Activated CD8-positive, alpha-beta T cell treated with anti-CD3 and anti-CD28 coated beads for 36 hours (primary cell): Measurements from ENCODE around the gene RNASE1. TPM values are rescaled to one million over a fixed set of nuclear protein-coding genes. Genes with fewer than 3 reads are reported as not detected.

ENCODE experiments used
- ATAC-seq: fragments of 200-7000 bp; cut with Tn5 transposase; one replicate; pipeline ENCODE4 v1.10.0; 2021; ENCODE audit warnings: mild to moderate bottlenecking, moderate library complexity
- CTCF ChIA-PET: fragments of 350-600 bp; sonication (Branson Sonifier 250); formaldehyde crosslinking; loops from one replicate; lab custom pipeline; 2021; ENCODE audit warnings: antibody characterized with exemption; lab: Charles Lee
- POLR2A ChIA-PET: fragments of 350-600 bp; sonication (Branson Sonifier 250); formaldehyde crosslinking; loops from one replicate; lab custom pipeline; 2021; ENCODE audit warnings: antibody characterized with exemption; lab: Charles Lee
- DNase-seq: peaks from one replicate; pipeline ENCODE4 v3.0.0-alpha.2; 2020
- H3K27ac Mint-ChIP-seq: one replicate; pipeline ENCODE4 v1.8.0; 2021; ENCODE audit warnings: mild to moderate bottlenecking, mixed read lengths
- H3K27me3 Mint-ChIP-seq: one replicate; pipeline ENCODE4 v1.8.0; 2021; ENCODE audit warnings: mixed read lengths
- H3K36me3 Mint-ChIP-seq: one replicate; pipeline ENCODE4 v1.8.0; 2021; ENCODE audit warnings: low read depth, mixed read lengths
- H3K4me1 Mint-ChIP-seq: one replicate; pipeline ENCODE4 v1.8.0; 2021; ENCODE audit warnings: low read depth, mixed read lengths
- H3K4me3 Mint-ChIP-seq: one replicate; pipeline ENCODE4 v1.8.0; 2021; ENCODE audit warnings: mild to moderate bottlenecking, moderate library complexity, mixed read lengths
- H3K9me3 Mint-ChIP-seq: one replicate; pipeline ENCODE4 v1.8.0; 2021; ENCODE audit warnings: mixed read lengths
- intact Hi-C: fragments of 100-400 bp; cut with micrococcal nuclease; formaldehyde crosslinking; loops from one replicate; pipeline ENCODE4 v1.10.0; 2022
- total RNA-seq, 2 experiments: library from RNA; stranded (reverse); gene quantifications; one replicate each; pipeline ENCODE4 v1.2.3, GENCODE V29; 2021
- TF ChIP-seq, protein P1 (sequence below): fragments of 200-600 bp; IDR thresholded peaks from one replicate; pipeline ENCODE4 v1.8.0; 2022; ENCODE audit warnings: antibody characterized with exemption, mild to moderate bottlenecking

The RNASE1 gene
- total RNA-seq, 2 experiments from 2014 or later, result not detected

DNA sequence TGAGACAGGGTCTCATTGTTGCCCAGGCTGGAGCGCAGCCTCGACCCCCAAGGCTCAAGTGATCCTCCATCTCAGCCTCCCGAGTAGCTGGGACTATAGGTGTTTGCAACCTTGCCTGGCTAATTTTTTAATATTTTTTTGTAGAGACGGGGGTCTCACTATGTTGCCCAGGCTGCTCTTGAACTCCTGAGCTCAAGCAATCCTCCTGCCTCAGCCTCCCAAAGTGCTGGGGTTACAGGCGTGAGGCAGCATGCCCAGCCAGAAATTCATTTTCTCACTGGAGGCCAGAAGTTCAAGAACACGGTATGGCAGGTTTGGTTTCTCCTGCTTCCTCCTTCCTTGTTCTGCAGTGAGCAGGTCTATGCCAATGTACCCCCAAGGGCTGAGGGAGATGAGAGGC, 3.7 kb downstream of the RNASE1 start:
- H3K27ac Mint-ChIP-seq, result no peak overlapping the region
- DNase-seq (no peak), ATAC-seq (no peak)
- H3K27me3 Mint-ChIP-seq, result peaks cover 2% of the 10 kb centered on the region
- TF ChIP-seq, protein P1, sequence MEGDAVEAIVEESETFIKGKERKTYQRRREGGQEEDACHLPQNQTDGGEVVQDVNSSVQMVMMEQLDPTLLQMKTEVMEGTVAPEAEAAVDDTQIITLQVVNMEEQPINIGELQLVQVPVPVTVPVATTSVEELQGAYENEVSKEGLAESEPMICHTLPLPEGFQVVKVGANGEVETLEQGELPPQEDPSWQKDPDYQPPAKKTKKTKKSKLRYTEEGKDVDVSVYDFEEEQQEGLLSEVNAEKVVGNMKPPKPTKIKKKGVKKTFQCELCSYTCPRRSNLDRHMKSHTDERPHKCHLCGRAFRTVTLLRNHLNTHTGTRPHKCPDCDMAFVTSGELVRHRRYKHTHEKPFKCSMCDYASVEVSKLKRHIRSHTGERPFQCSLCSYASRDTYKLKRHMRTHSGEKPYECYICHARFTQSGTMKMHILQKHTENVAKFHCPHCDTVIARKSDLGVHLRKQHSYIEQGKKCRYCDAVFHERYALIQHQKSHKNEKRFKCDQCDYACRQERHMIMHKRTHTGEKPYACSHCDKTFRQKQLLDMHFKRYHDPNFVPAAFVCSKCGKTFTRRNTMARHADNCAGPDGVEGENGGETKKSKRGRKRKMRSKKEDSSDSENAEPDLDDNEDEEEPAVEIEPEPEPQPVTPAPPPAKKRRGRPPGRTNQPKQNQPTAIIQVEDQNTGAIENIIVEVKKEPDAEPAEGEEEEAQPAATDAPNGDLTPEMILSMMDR, result no peak
- H3K4me3 Mint-ChIP-seq, result no peak overlapping the region
- intact Hi-C loops, result no loop called here
- H3K4me1 Mint-ChIP-seq, result no peaks in the 10 kb centered on the region
- H3K9me3 Mint-ChIP-seq, result no peaks in the 10 kb centered on the region
- no peaks in the 10 kb centered on the region for H3K36me3 Mint-ChIP-seq
- CTCF ChIA-PET, result no interaction called here
- POLR2A ChIA-PET, result interaction anchor here (1.3 kb wide), 1 partner anchor 8 kb away, joined by 5 read pairs; no protein-coding TSS in a partner anchor

DNA sequence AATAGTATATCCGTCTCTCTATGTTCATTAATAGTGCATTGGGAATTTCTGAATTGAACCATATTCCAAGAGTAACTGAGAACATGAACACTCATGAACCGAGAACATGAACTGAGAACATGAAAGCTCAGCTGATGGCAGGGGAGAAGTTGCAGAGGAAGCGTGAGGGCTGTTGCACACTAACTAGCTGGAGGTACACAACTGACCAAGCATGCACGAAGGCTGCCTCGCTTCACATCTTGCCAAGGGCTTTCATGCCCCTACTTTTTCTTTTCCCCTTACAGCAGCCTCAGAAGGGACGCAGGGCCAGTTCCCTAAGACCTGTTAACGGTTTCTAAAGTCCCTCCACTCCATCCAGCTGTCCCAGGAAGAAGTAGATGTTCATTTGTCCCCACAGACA, 4.3 kb downstream of the RNASE1 start:
- intact Hi-C loops, result no loop called here
- ChIA-PET POLR2A (interaction anchor here (1.3 kb wide), 1 partner anchor 9 kb away, joined by 5 read pairs; no protein-coding TSS in a partner anchor), CTCF (no interaction called here)
- Mint-ChIP-seq H3K4me1 (no peaks in the 10 kb centered on the region), H3K4me3 (no peak overlapping the region), H3K27ac (no peak overlapping the region), H3K36me3 (no peaks in the 10 kb centered on the region), H3K9me3 (no peaks in the 10 kb centered on the region), H3K27me3 (peaks cover 2% of the 10 kb centered on the region)
- DNase-seq, result no peak
- TF ChIP-seq, protein P1, result no peak
- ATAC-seq, result no peak

DNA sequence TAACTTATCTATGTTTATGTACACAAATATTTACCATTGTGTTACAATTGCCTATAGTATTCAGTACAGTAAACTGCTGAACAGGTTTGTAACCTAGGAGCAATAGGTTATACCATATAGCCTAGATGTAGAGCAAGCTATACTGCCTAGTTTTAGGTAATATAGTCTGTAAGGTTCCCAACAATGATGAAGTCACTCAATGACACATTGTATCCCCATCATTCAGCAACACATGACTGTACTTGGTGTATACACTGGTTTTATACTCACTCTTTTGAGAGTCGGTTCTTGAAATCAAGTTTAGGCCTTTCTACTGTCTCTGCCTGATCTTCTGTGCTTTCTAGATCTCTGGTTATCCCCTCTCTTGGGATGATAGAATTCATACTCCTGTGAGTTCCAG, 5.5 kb downstream of the RNASE1 start:
- no peak overlapping the region for H3K4me3 Mint-ChIP-seq
- DNase-seq (no peak), ATAC-seq (no peak)
- CTCF ChIA-PET, result no interaction called here
- POLR2A ChIA-PET, result no interaction called here
- peaks cover 2% of the 10 kb centered on the region for H3K27me3 Mint-ChIP-seq
- TF ChIP-seq, protein P1, result no peak
- no peaks in the 10 kb centered on the region for H3K36me3 Mint-ChIP-seq
- intact Hi-C loops, result no loop called here
- H3K9me3 Mint-ChIP-seq, result no peaks in the 10 kb centered on the region
- no peak overlapping the region for H3K27ac Mint-ChIP-seq
- H3K4me1 Mint-ChIP-seq, result no peaks in the 10 kb centered on the region

DNA sequence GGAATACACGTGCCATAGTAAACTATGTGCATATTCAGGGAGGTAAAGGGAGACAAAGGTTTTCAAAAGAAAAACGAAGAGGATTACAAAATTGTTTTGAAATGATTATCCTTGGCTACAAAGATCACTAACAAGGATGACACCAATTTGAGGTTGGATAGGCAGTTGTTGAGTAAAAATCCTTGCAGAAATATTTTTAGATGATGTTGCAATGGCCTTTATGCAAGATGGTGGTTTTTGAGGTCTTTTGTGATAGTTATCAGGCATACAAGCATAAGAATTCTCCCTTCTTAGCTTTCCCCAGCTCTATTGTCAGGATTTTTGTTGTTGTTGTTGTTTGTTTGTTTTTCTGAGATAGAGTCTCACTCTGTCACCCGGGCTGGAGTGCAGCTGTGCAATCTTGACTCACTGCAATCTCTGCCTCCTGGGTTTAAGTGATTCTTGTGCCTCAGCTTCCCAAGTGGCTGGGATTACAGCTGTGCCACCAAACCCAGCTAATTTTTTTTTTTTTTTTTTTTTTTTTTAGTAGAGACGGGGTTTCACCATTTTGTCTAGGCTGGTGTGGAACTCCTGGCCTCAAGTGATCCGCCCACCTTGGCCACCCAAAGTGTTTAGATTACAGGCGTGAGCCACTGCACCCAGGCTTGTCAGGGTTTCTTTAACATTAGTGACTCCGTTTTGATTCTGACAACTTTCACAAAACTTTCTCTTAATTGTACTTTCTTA, 7.8 kb downstream of the RNASE1 start:
- H3K9me3 Mint-ChIP-seq, result no peaks in the 10 kb centered on the region
- no peaks in the 10 kb centered on the region for H3K36me3 Mint-ChIP-seq
- H3K4me3 Mint-ChIP-seq, result no peak overlapping the region
- DNase-seq (no peak), ATAC-seq (no peak)
- TF ChIP-seq, protein P1, result no peak
- H3K4me1 Mint-ChIP-seq, result no peaks in the 10 kb centered on the region
- CTCF ChIA-PET, result no interaction called here
- intact Hi-C loops, result no loop called here
- H3K27me3 Mint-ChIP-seq, result peaks cover 2% of the 10 kb centered on the region
- POLR2A ChIA-PET, result no interaction called here
- H3K27ac Mint-ChIP-seq, result no peak overlapping the region

DNA sequence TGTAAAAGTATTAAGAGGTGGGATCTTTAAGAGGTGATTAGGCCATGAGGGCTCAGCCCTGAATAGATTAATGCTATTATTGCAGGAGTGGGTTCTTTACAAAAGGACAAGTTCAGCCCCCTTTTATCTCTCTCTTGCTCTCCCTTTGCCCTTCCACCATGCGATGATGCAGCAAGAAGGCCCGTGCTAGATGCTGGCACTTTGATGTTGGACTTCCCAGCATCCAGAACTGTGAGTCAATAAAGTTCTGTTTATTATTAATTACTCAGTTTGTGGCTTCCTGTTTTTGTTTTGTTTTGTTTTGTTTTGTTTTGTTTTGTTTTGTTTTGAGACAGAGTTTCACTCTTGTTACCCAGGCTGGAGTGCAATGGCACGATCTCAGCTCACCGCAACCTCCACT, 10.1 kb downstream of the RNASE1 start:
- no peaks in the 10 kb centered on the region for H3K36me3 Mint-ChIP-seq
- ChIA-PET CTCF (no interaction called here), POLR2A (no interaction called here)
- no peaks in the 10 kb centered on the region for H3K27me3 Mint-ChIP-seq
- intact Hi-C loops, result no loop called here
- no peak overlapping the region for H3K4me3 Mint-ChIP-seq
- DNase-seq, result no peak
- no peaks in the 10 kb centered on the region for H3K4me1 Mint-ChIP-seq
- no peak overlapping the region for H3K27ac Mint-ChIP-seq
- H3K9me3 Mint-ChIP-seq, result no peaks in the 10 kb centered on the region
- TF ChIP-seq, protein P1, result no peak
- no peak for ATAC-seq
